SHP77 (cell line): ENCODE results near the gene PCDH15.

Source experiments
- DNase-seq, 2 experiments: peaks; one replicate each; lab custom pipeline; 2025; lab: John Stamatoyannopoulos, UW

The PCDH15 gene

GRCh38 chr10:54125098-54125747 lies 675.8 kb downstream of the PCDH15 start:
- DNase-seq = no peak

- DNase-seq = no peak
Measured at GRCh38 chr10:54124209-54124885, 676.7 kb downstream of the PCDH15 start.

GRCh38 chr10:54120806-54121205 lies 680.2 kb downstream of the PCDH15 start:
- DNase-seq = no peak

GRCh38 chr10:54108961-54109360 lies 692.1 kb downstream of the PCDH15 start:
- DNase-seq = no peak

- DNase-seq = no peak
Measured at GRCh38 chr10:54096892-54097291, 704.1 kb downstream of the PCDH15 start.

GRCh38 chr10:54094321-54094720 lies 706.7 kb downstream of the PCDH15 start:
- no peak for DNase-seq

- no peak for DNase-seq
Measured at GRCh38 chr10:54091237-54091636, 709.8 kb downstream of the PCDH15 start.

GRCh38 chr10:54081950-54082349 lies 719.1 kb downstream of the PCDH15 start:
- no peak for DNase-seq

- no peak for DNase-seq
Measured at GRCh38 chr10:54067361-54067760, 733.7 kb downstream of the PCDH15 start.

- DNase-seq = no peak
Measured at GRCh38 chr10:54066646-54067045, 734.4 kb downstream of the PCDH15 start.

- DNase-seq = no peak
Measured at GRCh38 chr10:54065106-54065505, 735.9 kb downstream of the PCDH15 start.

- no peak for DNase-seq
Measured at GRCh38 chr10:54064215-54064614, 736.8 kb downstream of the PCDH15 start.

- DNase-seq = no peak
Measured at GRCh38 chr10:54063514-54063913, 737.5 kb downstream of the PCDH15 start.

GRCh38 chr10:54060572-54060971 lies 740.5 kb downstream of the PCDH15 start:
- no peak for DNase-seq

- no peak for DNase-seq
Measured at GRCh38 chr10:54057357-54057756, 743.7 kb downstream of the PCDH15 start.

GRCh38 chr10:54026340-54026739 lies 774.7 kb downstream of the PCDH15 start:
- DNase-seq = no peak

GRCh38 chr10:54011117-54011516 lies 789.9 kb downstream of the PCDH15 start:
- no peak for DNase-seq

- no peak for DNase-seq
Measured at GRCh38 chr10:54010337-54010933, 790.6 kb downstream of the PCDH15 start.

- DNase-seq = no peak
Measured at GRCh38 chr10:54009672-54010071, 791.4 kb downstream of the PCDH15 start.

- DNase-seq = no peak
Measured at GRCh38 chr10:54002077-54002476, 799.0 kb downstream of the PCDH15 start.

GRCh38 chr10:53997953-53998352 lies 803.1 kb downstream of the PCDH15 start:
- DNase-seq = no peak

- DNase-seq = no peak
Measured at GRCh38 chr10:53990799-53991238, 810.2 kb downstream of the PCDH15 start.

- no peak for DNase-seq
Measured at GRCh38 chr10:53983431-53983830, 817.6 kb downstream of the PCDH15 start.
